HepG2 (cell line): Measurements from ENCODE around the gene SYDE1. TPM values are rescaled to one million over a fixed set of nuclear protein-coding genes. Genes with fewer than 3 reads are reported as not detected.
A peak's percentile ranks its signal among the peaks of the same experiment; 100 is the strongest.

Experiments
- ATF1 ChIP-seq: IDR thresholded peaks from 2 replicates; pipeline ENCODE4 v1.6.1; 2016; ENCODE audit warnings: mild to moderate bottlenecking, control low read depth
- CBFB ChIP-seq: sonication (generic); formaldehyde crosslinking; IDR thresholded peaks from 2 replicates; pipeline ENCODE4 v1.4.0; 2020; ENCODE audit warnings: missing genetic modification reagents
- CEBPG ChIP-seq: IDR thresholded peaks from 2 replicates; pipeline ENCODE4 v1.6.1; 2016
- FOXM1 ChIP-seq: sonication (generic); formaldehyde crosslinking; IDR thresholded peaks from 2 replicates; pipeline ENCODE4 v1.5.0; 2020; ENCODE audit warnings: missing genetic modification reagents
- GATAD1 ChIP-seq: IDR thresholded peaks from 2 replicates; pipeline ENCODE4 v1.6.1; 2016; ENCODE audit warnings: missing genetic modification reagents, missing compliant biosample characterization
- GATAD2A ChIP-seq: IDR thresholded peaks from 2 replicates; pipeline ENCODE4 v1.6.1; 2016
- GTF2F1 ChIP-seq: fragments of 150-350 bp; IDR thresholded peaks from 2 replicates; pipeline ENCODE4 v1.6.1; 2014; ENCODE audit warnings: low read length
- JUN ChIP-seq: sonication (generic); formaldehyde crosslinking; IDR thresholded peaks from 2 replicates; pipeline ENCODE4 v1.4.0; 2020; ENCODE audit warnings: mild to moderate bottlenecking, missing genetic modification reagents
- KAT2B ChIP-seq: fragments of 150-350 bp; IDR thresholded peaks from 2 replicates; pipeline ENCODE4 v1.6.1; 2014; ENCODE audit warnings: low read depth, low read length, borderline replicate concordance
- KLF6 ChIP-seq: IDR thresholded peaks from 2 replicates; pipeline ENCODE4 v1.8.0; 2016; ENCODE audit warnings: missing biosample characterization, missing genetic modification reagents
- NFE2L2 ChIP-seq: fragments of 150-350 bp; IDR thresholded peaks from 2 replicates; pipeline ENCODE4 v1.6.1; 2014; ENCODE audit warnings: low read length
- NFKB2 ChIP-seq: sonication (generic); formaldehyde crosslinking; IDR thresholded peaks from 2 replicates; pipeline ENCODE4 v1.4.0; 2020; ENCODE audit warnings: missing genetic modification reagents, borderline replicate concordance
- NR2F6 ChIP-seq, 2 experiments: IDR thresholded peaks; 2 replicates each; pipeline ENCODE4 v1.6.1; 2016; ENCODE audit warnings: antibody characterized with exemption in 1 of 2, mild to moderate bottlenecking in 1 of 2
- RNF2 ChIP-seq: fragments of 450-650 bp; conservative IDR thresholded peaks from 2 replicates; pipeline ENCODE4 v1.6.1; 2016; ENCODE audit warnings: low read depth
- ZBTB38 ChIP-seq: sonication (generic); formaldehyde crosslinking; IDR thresholded peaks from 2 replicates; pipeline ENCODE4 v1.5.1; 2020; ENCODE audit warnings: mild to moderate bottlenecking, missing genetic modification reagents
- ZNF333 ChIP-seq: sonication (generic); formaldehyde crosslinking; IDR thresholded peaks from 2 replicates; pipeline ENCODE4 v1.4.0; 2020; ENCODE audit warnings: mild to moderate bottlenecking, missing genetic modification reagents, borderline replicate concordance
- ZNF34 ChIP-seq: sonication (generic); formaldehyde crosslinking; IDR thresholded peaks from 2 replicates; pipeline ENCODE4 v1.4.0; 2020; ENCODE audit warnings: mild to moderate bottlenecking, missing genetic modification reagents, borderline replicate concordance
- ZNF703 ChIP-seq: sonication (generic); formaldehyde crosslinking; IDR thresholded peaks from 2 replicates; pipeline ENCODE4 v1.5.1; 2020; ENCODE audit warnings: missing genetic modification reagents, mild to moderate bottlenecking, moderate library complexity, borderline replicate concordance
- polyA plus RNA-seq, 8 experiments: library from polyadenylated mRNA; depleted of rRNA in 3 of 8; stranded (reverse) in 7 of 8; unstranded in 1 of 8; fragments of >200 nt; fragmentation: Illumina TruSeq in 4 of 8; extraction: Trizol in 4 of 8; gene quantifications; 2 replicates each; pipeline versions ENCODE4 v1.2.1 to v1.2.3, GENCODE V29; 2011 to 2016; ENCODE audit warnings: low read depth in 4 of 8, missing spikeins in 1 of 8, mixed read lengths in 1 of 8; ENCODE audit not compliant: insufficient read depth in 1 of 8
- total RNA-seq, 5 experiments: library from RNA; depleted of rRNA; stranded (reverse); fragments of >200 nt; fragmentation: Illumina TruSeq; extraction: Trizol; gene quantifications; 2 replicates each; pipeline ENCODE4 v1.2.3, GENCODE V29; 2016; ENCODE audit warnings: low read depth in 1 of 5
- TF ChIP-seq, protein P1 (sequence below): sonication (generic); formaldehyde crosslinking; IDR thresholded peaks from 2 replicates; pipeline ENCODE4 v1.4.0; 2020; ENCODE audit warnings: missing genetic modification reagents
- TF ChIP-seq, protein P2 (sequence below): sonication (generic); formaldehyde crosslinking; IDR thresholded peaks from 2 replicates; pipeline ENCODE4 v1.5.0; 2020; ENCODE audit warnings: missing genetic modification reagents
- TF ChIP-seq, protein P3 (sequence below): sonication (generic); formaldehyde crosslinking; conservative IDR thresholded peaks from 2 replicates; pipeline ENCODE4 v1.8.0; 2022; ENCODE audit warnings: missing genetic modification reagents
- TF ChIP-seq, protein P4 (sequence below): sonication (generic); formaldehyde crosslinking; IDR thresholded peaks from 2 replicates; pipeline ENCODE4 v1.5.1; 2020; ENCODE audit warnings: missing genetic modification reagents, mild to moderate bottlenecking, borderline replicate concordance
- TF ChIP-seq, protein P5 (sequence below): sonication (generic); formaldehyde crosslinking; IDR thresholded peaks from 2 replicates; pipeline ENCODE4 v1.4.0; 2020; ENCODE audit warnings: missing genetic modification reagents, low read depth, mild to moderate bottlenecking, borderline replicate concordance

SYDE1 gene
- total and polyA plus RNA-seq, 2 of the 13 experiments (the other 11 are each of a cell fraction or from before 2014, with no cell fraction given) = 4.3 to 13.6 TPM

DNA sequence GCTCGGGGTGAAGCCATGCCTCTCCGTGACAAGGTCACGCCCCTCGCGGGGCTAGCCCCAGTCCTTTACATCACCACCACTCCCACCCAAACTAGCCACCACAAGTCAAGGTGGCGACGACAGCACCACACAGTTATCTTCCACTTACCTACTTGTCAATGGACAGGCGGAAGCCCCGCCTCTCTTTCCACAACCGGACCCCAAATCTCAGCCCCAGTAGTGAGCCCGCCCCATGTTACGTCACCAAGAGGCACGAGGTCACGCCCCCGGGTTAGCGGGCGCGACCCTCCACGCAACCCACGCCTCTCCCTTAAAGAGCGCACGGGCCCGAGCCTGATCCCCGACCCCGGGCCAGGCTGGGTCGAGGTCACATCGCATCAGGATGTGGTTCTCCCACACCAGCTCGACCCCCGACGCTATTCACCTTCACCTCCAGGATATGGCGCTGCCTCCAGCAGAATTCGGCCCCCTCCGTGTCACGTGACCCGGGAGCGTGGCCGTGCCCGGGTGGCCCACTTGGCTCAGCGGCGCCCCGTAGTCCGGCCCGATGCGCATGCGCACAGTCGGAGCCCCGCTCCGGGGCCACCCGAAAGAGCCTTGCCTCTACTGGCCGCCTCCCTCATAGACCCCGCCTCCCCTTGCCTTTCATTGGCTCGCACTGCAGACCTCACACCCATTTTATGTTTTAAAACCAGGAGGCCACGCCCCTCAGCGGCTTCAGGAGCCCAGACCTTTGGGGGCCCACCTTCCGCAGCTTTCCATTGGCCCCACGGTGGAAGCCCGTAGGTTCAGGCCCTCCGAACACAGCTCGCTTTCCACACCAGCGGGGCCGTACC lies 18.2 kb downstream of the SYDE1 start (continued):
- no peak for TF ChIP-seq ZNF34
- TF ChIP-seq JUN (CRISPR knock-in tag) = no peak
- peak; percentile 52; the same call in 1 of the 2 replicates for TF ChIP-seq ZBTB38 (CRISPR knock-in tag)
- peak; percentile 47 for TF ChIP-seq GATAD2A (CRISPR knock-in tag)
- TF ChIP-seq, protein P1, sequence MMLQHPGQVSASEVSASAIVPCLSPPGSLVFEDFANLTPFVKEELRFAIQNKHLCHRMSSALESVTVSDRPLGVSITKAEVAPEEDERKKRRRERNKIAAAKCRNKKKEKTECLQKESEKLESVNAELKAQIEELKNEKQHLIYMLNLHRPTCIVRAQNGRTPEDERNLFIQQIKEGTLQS (CRISPR knock-in tag) = no peak; the same call in 1 of the 2 replicates
- peak; percentile 87 for TF ChIP-seq RNF2
- TF ChIP-seq CBFB = 0 out of 2 replicates have a peak, but pooled peaks have one; percentile 70
- TF ChIP-seq NFE2L2 = no peak
- peak; percentile 80 for TF ChIP-seq ATF1 (CRISPR knock-in tag)
- TF ChIP-seq, protein P2, sequence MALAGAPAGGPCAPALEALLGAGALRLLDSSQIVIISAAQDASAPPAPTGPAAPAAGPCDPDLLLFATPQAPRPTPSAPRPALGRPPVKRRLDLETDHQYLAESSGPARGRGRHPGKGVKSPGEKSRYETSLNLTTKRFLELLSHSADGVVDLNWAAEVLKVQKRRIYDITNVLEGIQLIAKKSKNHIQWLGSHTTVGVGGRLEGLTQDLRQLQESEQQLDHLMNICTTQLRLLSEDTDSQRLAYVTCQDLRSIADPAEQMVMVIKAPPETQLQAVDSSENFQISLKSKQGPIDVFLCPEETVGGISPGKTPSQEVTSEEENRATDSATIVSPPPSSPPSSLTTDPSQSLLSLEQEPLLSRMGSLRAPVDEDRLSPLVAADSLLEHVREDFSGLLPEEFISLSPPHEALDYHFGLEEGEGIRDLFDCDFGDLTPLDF (CRISPR knock-in tag) = peak; percentile 64; the same call in 1 of the 2 replicates
- TF ChIP-seq GTF2F1 = peak; percentile 78
- no peak for TF ChIP-seq KLF6 (CRISPR knock-in tag)
- TF ChIP-seq FOXM1 (CRISPR knock-in tag) = peak; percentile 85; the same call in 1 of the 2 replicates
- TF ChIP-seq ZNF703 = no peak
- TF ChIP-seq ZNF333 (CRISPR knock-in tag) = peak; percentile 84; the same call in 1 of the 2 replicates
- TF ChIP-seq KAT2B = no peak
- peak; percentile 83 for TF ChIP-seq NR2F6 (IDR thresholded peaks at IDR 0.05)
- TF ChIP-seq NR2F6 (CRISPR knock-in tag; IDR thresholded peaks at IDR 0.05) = peak; percentile 80
- TF ChIP-seq CEBPG (CRISPR knock-in tag) = peak; percentile 70
- TF ChIP-seq GATAD1 (CRISPR knock-in tag) = peak; percentile 83
- TF ChIP-seq, protein P3, sequence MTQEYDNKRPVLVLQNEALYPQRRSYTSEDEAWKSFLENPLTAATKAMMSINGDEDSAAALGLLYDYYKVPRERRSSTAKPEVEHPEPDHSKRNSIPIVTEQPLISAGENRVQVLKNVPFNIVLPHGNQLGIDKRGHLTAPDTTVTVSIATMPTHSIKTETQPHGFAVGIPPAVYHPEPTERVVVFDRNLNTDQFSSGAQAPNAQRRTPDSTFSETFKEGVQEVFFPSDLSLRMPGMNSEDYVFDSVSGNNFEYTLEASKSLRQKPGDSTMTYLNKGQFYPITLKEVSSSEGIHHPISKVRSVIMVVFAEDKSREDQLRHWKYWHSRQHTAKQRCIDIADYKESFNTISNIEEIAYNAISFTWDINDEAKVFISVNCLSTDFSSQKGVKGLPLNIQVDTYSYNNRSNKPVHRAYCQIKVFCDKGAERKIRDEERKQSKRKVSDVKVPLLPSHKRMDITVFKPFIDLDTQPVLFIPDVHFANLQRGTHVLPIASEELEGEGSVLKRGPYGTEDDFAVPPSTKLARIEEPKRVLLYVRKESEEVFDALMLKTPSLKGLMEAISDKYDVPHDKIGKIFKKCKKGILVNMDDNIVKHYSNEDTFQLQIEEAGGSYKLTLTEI = no peak
- peak; percentile 65; the same call in 1 of the 2 replicates for TF ChIP-seq NFKB2 (CRISPR knock-in tag)
- TF ChIP-seq, protein P4, sequence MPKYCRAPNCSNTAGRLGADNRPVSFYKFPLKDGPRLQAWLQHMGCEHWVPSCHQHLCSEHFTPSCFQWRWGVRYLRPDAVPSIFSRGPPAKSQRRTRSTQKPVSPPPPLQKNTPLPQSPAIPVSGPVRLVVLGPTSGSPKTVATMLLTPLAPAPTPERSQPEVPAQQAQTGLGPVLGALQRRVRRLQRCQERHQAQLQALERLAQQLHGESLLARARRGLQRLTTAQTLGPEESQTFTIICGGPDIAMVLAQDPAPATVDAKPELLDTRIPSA = no peak
- TF ChIP-seq, protein P5, sequence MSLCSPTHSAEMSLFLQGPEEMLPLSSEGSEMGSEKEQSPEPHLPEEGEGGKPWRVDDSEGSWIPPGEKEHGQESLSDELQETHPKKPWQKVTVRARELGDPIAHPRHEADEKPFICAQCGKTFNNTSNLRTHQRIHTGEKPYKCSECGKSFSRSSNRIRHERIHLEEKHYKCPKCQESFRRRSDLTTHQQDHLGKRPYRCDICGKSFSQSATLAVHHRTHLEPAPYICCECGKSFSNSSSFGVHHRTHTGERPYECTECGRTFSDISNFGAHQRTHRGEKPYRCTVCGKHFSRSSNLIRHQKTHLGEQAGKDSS (CRISPR knock-in tag) = no peak; the same call in 1 of the 2 replicates
